Glutamatergic neuron (in vitro differentiated cells): Measurements from ENCODE around the gene RACGAP1. TPM values are rescaled to one million over a fixed set of nuclear protein-coding genes. Genes with fewer than 3 reads are reported as not detected.

Experiments
- DNase-seq: peaks from one replicate; pipeline ENCODE4 v3.0.0; 2022
- H3K27ac Mint-ChIP-seq: one replicate; pipeline ENCODE4 v1.8.0; 2020; ENCODE audit warnings: mild to moderate bottlenecking, mixed read lengths, inconsistent platforms; ENCODE audit not compliant: unreplicated experiment
- H3K27me3 Mint-ChIP-seq: one replicate; pipeline ENCODE4 v1.8.0; 2020; ENCODE audit warnings: mild to moderate bottlenecking, moderate library complexity, mixed read lengths, inconsistent platforms; ENCODE audit not compliant: unreplicated experiment
- H3K36me3 Mint-ChIP-seq: one replicate; pipeline ENCODE4 v1.8.0; 2020; ENCODE audit warnings: mild to moderate bottlenecking, mixed read lengths, inconsistent platforms; ENCODE audit not compliant: unreplicated experiment
- H3K4me1 Mint-ChIP-seq: one replicate; pipeline ENCODE4 v1.8.0; 2020; ENCODE audit warnings: mild to moderate bottlenecking, low read depth, mixed read lengths, inconsistent platforms; ENCODE audit not compliant: unreplicated experiment
- H3K4me3 Mint-ChIP-seq: one replicate; pipeline ENCODE4 v1.8.0; 2020; ENCODE audit warnings: mild to moderate bottlenecking, mixed read lengths, inconsistent platforms; ENCODE audit not compliant: unreplicated experiment
- H3K9me3 Mint-ChIP-seq: one replicate; pipeline ENCODE4 v1.8.0; 2020; ENCODE audit warnings: mild to moderate bottlenecking, moderate library complexity, mixed read lengths, inconsistent platforms; ENCODE audit not compliant: unreplicated experiment
- total RNA-seq: library from RNA; stranded (reverse); fragmentation: NEBNext Ultra II Directional; extraction: Animal tissue kit (Norgen Biotek cat#: 25700); gene quantifications from one replicate; pipeline ENCODE4 v1.2.1, GENCODE V29; 2021; ENCODE audit not compliant: unreplicated experiment
- TF ChIP-seq, protein P1 (sequence below): fragments of 200-600 bp; sonication (generic); IDR thresholded peaks from one replicate; pipeline ENCODE4 v1.5.0; 2021; ENCODE audit not compliant: partially characterized antibody, unreplicated experiment

Gene RACGAP1
- total RNA-seq, 1 donor from 2014 or later: 47.1 TPM

DNA sequence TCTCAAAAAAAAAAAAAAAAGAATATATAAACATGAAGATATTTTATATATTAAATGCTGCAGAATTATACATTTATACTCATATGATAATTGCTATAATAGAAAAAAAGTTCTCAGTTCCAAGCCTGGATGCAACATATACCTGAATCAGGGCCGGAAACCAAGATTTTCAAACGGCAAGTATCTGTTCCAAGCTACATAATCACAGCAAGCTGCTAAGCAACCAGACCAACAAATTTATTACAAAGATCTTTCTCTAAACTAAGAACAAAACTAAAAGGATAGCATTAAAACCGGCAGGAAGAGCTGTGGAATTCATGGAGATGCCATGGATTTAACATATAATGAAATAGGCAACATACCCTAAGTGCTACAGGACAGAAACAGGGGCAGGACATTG is 7.1 kb downstream of the RACGAP1 start:
- Mint-ChIP-seq H3K27ac (no peak overlapping the region), H3K4me3 (no peak overlapping the region), H3K4me1 (peaks cover 34% of the 10 kb centered on the region), H3K9me3 (no peaks in the 10 kb centered on the region), H3K27me3 (peaks cover 2% of the 10 kb centered on the region), H3K36me3 (no peaks in the 10 kb centered on the region)
- DNase-seq: no peak
- TF ChIP-seq, protein P1, sequence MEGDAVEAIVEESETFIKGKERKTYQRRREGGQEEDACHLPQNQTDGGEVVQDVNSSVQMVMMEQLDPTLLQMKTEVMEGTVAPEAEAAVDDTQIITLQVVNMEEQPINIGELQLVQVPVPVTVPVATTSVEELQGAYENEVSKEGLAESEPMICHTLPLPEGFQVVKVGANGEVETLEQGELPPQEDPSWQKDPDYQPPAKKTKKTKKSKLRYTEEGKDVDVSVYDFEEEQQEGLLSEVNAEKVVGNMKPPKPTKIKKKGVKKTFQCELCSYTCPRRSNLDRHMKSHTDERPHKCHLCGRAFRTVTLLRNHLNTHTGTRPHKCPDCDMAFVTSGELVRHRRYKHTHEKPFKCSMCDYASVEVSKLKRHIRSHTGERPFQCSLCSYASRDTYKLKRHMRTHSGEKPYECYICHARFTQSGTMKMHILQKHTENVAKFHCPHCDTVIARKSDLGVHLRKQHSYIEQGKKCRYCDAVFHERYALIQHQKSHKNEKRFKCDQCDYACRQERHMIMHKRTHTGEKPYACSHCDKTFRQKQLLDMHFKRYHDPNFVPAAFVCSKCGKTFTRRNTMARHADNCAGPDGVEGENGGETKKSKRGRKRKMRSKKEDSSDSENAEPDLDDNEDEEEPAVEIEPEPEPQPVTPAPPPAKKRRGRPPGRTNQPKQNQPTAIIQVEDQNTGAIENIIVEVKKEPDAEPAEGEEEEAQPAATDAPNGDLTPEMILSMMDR: no peak

DNA sequence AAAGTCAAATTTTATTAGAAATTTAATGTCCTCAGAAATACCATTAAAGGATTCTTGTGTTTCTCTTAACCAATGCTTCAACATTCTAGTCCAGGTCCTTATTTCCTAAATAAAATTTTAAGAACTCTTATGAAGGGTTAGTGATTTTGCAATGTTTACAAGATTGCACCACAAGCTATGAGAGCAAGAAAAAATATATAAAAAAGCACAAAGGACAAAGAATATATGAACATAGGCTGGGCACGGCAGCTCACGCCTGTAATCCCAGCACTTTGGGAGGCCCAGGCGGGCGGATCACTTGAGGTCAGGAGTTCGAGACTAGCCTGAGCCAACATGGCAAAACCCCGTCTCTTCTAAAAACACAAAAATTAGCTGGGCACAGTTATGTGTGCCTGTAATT is 7.7 kb downstream of the RACGAP1 start:
- Mint-ChIP-seq H3K27ac (no peak overlapping the region), H3K9me3 (no peaks in the 10 kb centered on the region), H3K27me3 (peaks cover 2% of the 10 kb centered on the region), H3K4me1 (peaks cover 34% of the 10 kb centered on the region), H3K36me3 (no peaks in the 10 kb centered on the region), H3K4me3 (no peak overlapping the region)
- TF ChIP-seq, protein P1: no peak
- DNase-seq: no peak

DNA sequence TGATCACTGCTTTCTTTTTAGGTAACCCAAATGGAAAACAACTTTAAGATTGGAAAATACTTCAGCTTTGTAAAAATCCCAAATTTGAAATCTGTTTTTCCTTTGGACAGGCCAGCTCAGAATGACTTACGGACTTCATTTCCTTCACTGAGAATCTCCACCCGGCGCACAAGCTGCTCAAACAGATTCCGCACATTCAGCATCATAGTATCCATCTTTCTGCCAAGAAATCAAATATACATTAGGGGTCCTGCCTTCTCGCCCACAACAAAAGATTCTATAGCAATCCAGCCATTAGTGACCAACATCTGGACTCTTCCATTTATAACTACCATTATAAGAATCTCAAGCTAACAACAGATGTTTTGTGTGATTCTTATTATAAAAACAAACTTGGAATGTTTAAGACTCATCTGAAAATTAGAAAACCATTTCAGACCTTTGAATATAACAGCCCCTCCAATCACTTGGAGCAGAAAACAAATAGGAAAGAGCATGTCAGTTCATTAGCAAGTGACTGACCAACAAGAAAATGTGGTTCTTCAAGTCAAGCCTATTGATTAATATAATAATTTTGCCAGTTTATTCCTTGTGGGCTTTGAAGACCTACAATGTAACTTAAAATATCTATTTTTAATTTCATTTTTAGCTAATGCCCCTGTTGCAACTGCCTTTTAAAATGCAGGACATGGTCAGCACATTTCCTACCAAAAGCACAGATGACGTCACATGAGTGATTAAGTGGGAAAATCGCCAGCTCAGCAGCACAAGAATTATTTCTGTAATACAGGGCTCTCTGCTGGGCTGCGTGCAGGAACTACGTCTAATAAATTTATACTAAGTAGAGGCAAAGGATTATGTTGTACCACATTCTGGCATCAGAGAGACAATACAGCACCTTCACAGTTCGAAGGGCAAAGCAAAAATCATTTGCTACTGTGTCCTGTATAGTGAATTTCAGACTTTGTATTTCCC is 8.5 kb downstream of the RACGAP1 start:
- Mint-ChIP-seq H3K4me1 (peaks cover 33% of the 10 kb centered on the region), H3K4me3 (no peak overlapping the region), H3K27ac (peak overlapping the region; percentile 12), H3K9me3 (no peaks in the 10 kb centered on the region), H3K27me3 (peaks cover 2% of the 10 kb centered on the region), H3K36me3 (no peaks in the 10 kb centered on the region)
- DNase-seq: no peak
- TF ChIP-seq, protein P1: no peak

DNA sequence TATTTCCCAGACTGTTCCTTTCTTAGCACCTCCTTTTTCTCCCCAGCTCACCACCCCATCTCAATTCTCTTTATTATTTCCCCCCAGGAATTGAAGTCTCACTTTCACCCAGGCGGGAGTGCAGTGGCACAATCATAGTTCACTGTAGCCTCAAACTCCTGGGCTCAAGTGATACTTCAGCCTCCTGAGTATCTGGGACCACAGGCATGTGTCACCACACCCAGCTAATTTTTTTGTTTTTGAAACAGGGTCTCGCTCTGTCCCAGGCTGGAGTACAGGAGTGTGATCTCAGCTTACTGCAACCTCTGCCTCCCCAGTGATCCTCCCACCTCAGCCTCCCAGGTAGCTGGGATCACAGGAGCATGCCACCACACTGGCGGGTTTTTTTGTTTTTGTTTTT is 11.0 kb downstream of the RACGAP1 start:
- Mint-ChIP-seq H3K9me3 (peaks cover 2% of the 10 kb centered on the region), H3K36me3 (no peaks in the 10 kb centered on the region), H3K27ac (peak overlapping the region; percentile 73), H3K4me3 (no peak overlapping the region), H3K4me1 (peaks cover 28% of the 10 kb centered on the region), H3K27me3 (no peaks in the 10 kb centered on the region)
- no peak for DNase-seq
- TF ChIP-seq, protein P1: no peak
